GM12801 (cell line): ENCODE measurements around the gene NTRK1.

Source experiments
- CTCF ChIP-seq: IDR thresholded peaks from one replicate; pipeline ENCODE4 v1.5.1; 2011; ENCODE audit warnings: control low read depth; ENCODE audit not compliant: insufficient read length; ENCODE audit errors: extremely low read depth

NTRK1 gene

GRCh38 chr1:156922986-156923669, 62.5 kb downstream of the NTRK1 start:
- no peak for TF ChIP-seq CTCF

GRCh38 chr1:156923670-156924477, 63.2 kb downstream of the NTRK1 start:
- no peak for TF ChIP-seq CTCF

- TF ChIP-seq CTCF = no peak
These were observed 64.0 kb downstream of the NTRK1 start for GRCh38 chr1:156924478-156925153.

- no peak for TF ChIP-seq CTCF
These were observed 64.7 kb downstream of the NTRK1 start for GRCh38 chr1:156925154-156926010.

- no peak for TF ChIP-seq CTCF
These were observed 65.5 kb downstream of the NTRK1 start for GRCh38 chr1:156926175-156926574.

GRCh38 chr1:156927215-156928042, 66.8 kb downstream of the NTRK1 start:
- no peak for TF ChIP-seq CTCF
